WTC11 (cell line): Measurements from ENCODE around the gene SLC12A2. TPM values are rescaled to one million over a fixed set of nuclear protein-coding genes. Genes with fewer than 3 reads are reported as not detected.
A peak's percentile ranks its signal among the peaks of the same experiment; 100 is the strongest.

Source experiments
- ATAC-seq: fragments of 200-7000 bp; cut with Tn5 transposase; 2 replicates; pipeline ENCODE4 v1.10.0; 2021; ENCODE audit warnings: mild to moderate bottlenecking, moderate library complexity
- CTCF ChIA-PET: fragments of 300-600 bp; sonication (Branson Sonifier 250); formaldehyde crosslinking; loops from one replicate; lab custom pipeline; 2021; ENCODE audit warnings: antibody characterized with exemption; lab: Charles Lee
- POLR2A ChIA-PET: fragments of 350-600 bp; sonication (Branson Sonifier 250); formaldehyde crosslinking; loops from one replicate; lab custom pipeline; 2021; ENCODE audit warnings: antibody characterized with exemption; lab: Charles Lee
- DNase-seq: peaks from one replicate; pipeline ENCODE4 v3.0.0; 2021; ENCODE audit warnings: low spot score
- H3K27ac Mint-ChIP-seq: 2 replicates; pipeline ENCODE4 v1.8.0; 2021; ENCODE audit warnings: mixed read lengths
- H3K27me3 Mint-ChIP-seq: 2 replicates; pipeline ENCODE4 v1.8.0; 2021; ENCODE audit warnings: low read depth, mild to moderate bottlenecking, moderate library complexity, mixed read lengths
- H3K36me3 Mint-ChIP-seq: 2 replicates; pipeline ENCODE4 v1.8.0; 2021; ENCODE audit warnings: mixed read lengths
- H3K4me1 Mint-ChIP-seq: 2 replicates; pipeline ENCODE4 v1.8.0; 2022; ENCODE audit warnings: mixed read lengths
- H3K4me3 Mint-ChIP-seq: 2 replicates; pipeline ENCODE4 v1.8.0; 2021; ENCODE audit warnings: mild to moderate bottlenecking, moderate library complexity, mixed read lengths
- H3K9me3 Mint-ChIP-seq: 2 replicates; pipeline ENCODE4 v1.8.0; 2021; ENCODE audit warnings: mixed read lengths
- CREB1 ChIP-seq: sonication (generic); formaldehyde crosslinking; IDR thresholded peaks from 2 replicates; pipeline ENCODE4 v1.8.0; 2023; ENCODE audit warnings: mild to moderate bottlenecking, missing genetic modification reagents
- FOXJ3 ChIP-seq: sonication (generic); formaldehyde crosslinking; IDR thresholded peaks from 2 replicates; pipeline ENCODE4 v1.9.0; 2021; ENCODE audit warnings: missing genetic modification reagents, mild to moderate bottlenecking, borderline replicate concordance
- GTF2I ChIP-seq: fragments of 250-450 bp; sonication (Bioruptor Pico); conservative IDR thresholded peaks from 2 replicates; pipeline ENCODE4 v1.4.0; 2021; ENCODE audit warnings: mild to moderate bottlenecking
- NR1H2 ChIP-seq: sonication (generic); formaldehyde crosslinking; IDR thresholded peaks from 2 replicates; pipeline ENCODE4 v1.9.0; 2021; ENCODE audit warnings: mild to moderate bottlenecking, moderate library complexity, missing genetic modification reagents
- RORB ChIP-seq: fragments of 250-450 bp; sonication (Bioruptor Pico); IDR thresholded peaks from 2 replicates; pipeline ENCODE4 v1.9.0; 2021; ENCODE audit warnings: mild to moderate bottlenecking
- SMAD3 ChIP-seq: sonication (generic); formaldehyde crosslinking; IDR thresholded peaks from 2 replicates; pipeline ENCODE4 v1.8.0; 2022; ENCODE audit warnings: missing genetic modification reagents, mild to moderate bottlenecking, borderline replicate concordance
- SMAD4 ChIP-seq: sonication (generic); formaldehyde crosslinking; IDR thresholded peaks from 2 replicates; pipeline ENCODE4 v1.8.0; 2022; ENCODE audit warnings: mild to moderate bottlenecking, missing genetic modification reagents
- TCF7 ChIP-seq: sonication (generic); formaldehyde crosslinking; IDR thresholded peaks from 2 replicates; pipeline ENCODE4 v1.8.0; 2022; ENCODE audit warnings: mild to moderate bottlenecking, low read depth, missing genetic modification reagents, moderate library complexity
- ZBTB21 ChIP-seq: sonication (generic); formaldehyde crosslinking; IDR thresholded peaks from 2 replicates; pipeline ENCODE4 v1.8.1; 2023; ENCODE audit warnings: mild to moderate bottlenecking, missing genetic modification reagents, borderline replicate concordance
- ZNF138 ChIP-seq: sonication (generic); formaldehyde crosslinking; conservative IDR thresholded peaks from 2 replicates; pipeline ENCODE4 v1.8.1; 2022; ENCODE audit warnings: mild to moderate bottlenecking, moderate library complexity, missing genetic modification reagents
- ZNF263 ChIP-seq: sonication (generic); formaldehyde crosslinking; IDR thresholded peaks from 2 replicates; pipeline ENCODE4 v1.8.1; 2022; ENCODE audit warnings: low read depth, mild to moderate bottlenecking, moderate library complexity, missing genetic modification reagents
- ZNF317 ChIP-seq: sonication (generic); formaldehyde crosslinking; IDR thresholded peaks from 2 replicates; pipeline ENCODE4 v1.8.1; 2023; ENCODE audit warnings: low read depth, mild to moderate bottlenecking, moderate library complexity, missing genetic modification reagents, borderline replicate concordance
- ZNF396 ChIP-seq: fragments of 250-450 bp; sonication (Bioruptor Pico); IDR thresholded peaks from 2 replicates; pipeline ENCODE4 v1.8.0; 2021; ENCODE audit warnings: mild to moderate bottlenecking, moderate library complexity, borderline replicate concordance
- ZNF416 ChIP-seq: fragments of 250-450 bp; sonication (Bioruptor Pico); IDR thresholded peaks from 2 replicates; pipeline ENCODE4 v1.9.0; 2021; ENCODE audit warnings: mild to moderate bottlenecking, inconsistent platforms
- total RNA-seq: library from RNA; stranded (reverse); gene quantifications from 3 replicates; pipeline ENCODE4 v1.2.3, GENCODE V29; 2021
- TF ChIP-seq, protein P1 (sequence below): sonication (generic); formaldehyde crosslinking; IDR thresholded peaks from 2 replicates; pipeline ENCODE4 v1.8.0; 2023; ENCODE audit warnings: mild to moderate bottlenecking, missing genetic modification reagents
- TF ChIP-seq, protein P2 (sequence below): fragments of 250-450 bp; sonication (Bioruptor Pico); IDR thresholded peaks from 2 replicates; pipeline ENCODE4 v1.9.0; 2021; ENCODE audit warnings: mild to moderate bottlenecking
- TF ChIP-seq, protein P3 (sequence below): fragments of 200-600 bp; IDR thresholded peaks from 2 replicates; pipeline ENCODE4 v1.8.0; 2022; ENCODE audit warnings: antibody characterized with exemption
- TF ChIP-seq, protein P4 (sequence below): sonication (generic); formaldehyde crosslinking; IDR thresholded peaks from 2 replicates; pipeline ENCODE4 v1.8.0; 2022; ENCODE audit warnings: missing genetic modification reagents

SLC12A2 gene
- total RNA-seq, 1 experiment from 2014 or later: 8.4 TPM

DNA sequence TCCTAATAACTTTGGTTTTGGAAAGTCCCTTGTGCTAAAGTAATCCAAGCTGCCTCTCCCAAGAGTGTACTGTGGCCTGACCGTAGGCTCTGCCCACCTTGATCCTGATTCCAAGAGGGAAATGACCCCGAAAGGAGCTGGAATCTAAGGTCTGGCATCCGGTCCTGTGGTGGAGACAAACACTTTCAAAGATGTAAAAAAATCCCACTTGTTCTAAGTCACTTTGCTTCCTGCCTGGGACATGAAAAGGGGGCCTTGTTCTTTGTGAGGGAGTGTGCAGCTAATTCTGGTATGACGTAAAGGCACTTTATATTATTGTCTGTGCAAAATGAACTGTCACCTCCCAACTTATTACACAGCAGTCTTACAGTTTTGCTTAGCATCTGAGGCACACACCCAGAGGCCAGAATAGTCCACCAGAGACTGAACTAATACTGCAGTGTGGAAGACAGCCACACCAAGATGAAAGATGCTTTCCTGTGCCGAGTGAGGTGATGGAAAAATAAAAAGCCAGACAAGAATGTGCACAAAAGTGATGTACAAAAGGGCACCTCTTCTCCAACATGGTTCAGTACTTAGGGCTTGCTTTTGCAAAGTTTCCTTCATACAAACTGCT lies 128.7 kb downstream of the SLC12A2 start:
- H3K36me3 Mint-ChIP-seq: no peaks in the 10 kb centered on the region
- no peak overlapping the region for H3K4me3 Mint-ChIP-seq
- DNase-seq (no peak), ATAC-seq (no peak)
- ChIA-PET POLR2A (no interaction called here), CTCF (no interaction called here)
- H3K27ac Mint-ChIP-seq: no peak overlapping the region
- TF ChIP-seq NR1H2 (CRISPR knock-in tag) (no peak), ZNF396 (no peak), GTF2I (CRISPR knock-in tag) (no peak), FOXJ3 (CRISPR knock-in tag) (no peak), TCF7 (CRISPR knock-in tag) (no peak), SMAD3 (CRISPR knock-in tag) (no peak), ZNF263 (CRISPR knock-in tag) (no peak), CREB1 (CRISPR knock-in tag) (no peak), ZBTB21 (no peak)
- TF ChIP-seq, protein P1, sequence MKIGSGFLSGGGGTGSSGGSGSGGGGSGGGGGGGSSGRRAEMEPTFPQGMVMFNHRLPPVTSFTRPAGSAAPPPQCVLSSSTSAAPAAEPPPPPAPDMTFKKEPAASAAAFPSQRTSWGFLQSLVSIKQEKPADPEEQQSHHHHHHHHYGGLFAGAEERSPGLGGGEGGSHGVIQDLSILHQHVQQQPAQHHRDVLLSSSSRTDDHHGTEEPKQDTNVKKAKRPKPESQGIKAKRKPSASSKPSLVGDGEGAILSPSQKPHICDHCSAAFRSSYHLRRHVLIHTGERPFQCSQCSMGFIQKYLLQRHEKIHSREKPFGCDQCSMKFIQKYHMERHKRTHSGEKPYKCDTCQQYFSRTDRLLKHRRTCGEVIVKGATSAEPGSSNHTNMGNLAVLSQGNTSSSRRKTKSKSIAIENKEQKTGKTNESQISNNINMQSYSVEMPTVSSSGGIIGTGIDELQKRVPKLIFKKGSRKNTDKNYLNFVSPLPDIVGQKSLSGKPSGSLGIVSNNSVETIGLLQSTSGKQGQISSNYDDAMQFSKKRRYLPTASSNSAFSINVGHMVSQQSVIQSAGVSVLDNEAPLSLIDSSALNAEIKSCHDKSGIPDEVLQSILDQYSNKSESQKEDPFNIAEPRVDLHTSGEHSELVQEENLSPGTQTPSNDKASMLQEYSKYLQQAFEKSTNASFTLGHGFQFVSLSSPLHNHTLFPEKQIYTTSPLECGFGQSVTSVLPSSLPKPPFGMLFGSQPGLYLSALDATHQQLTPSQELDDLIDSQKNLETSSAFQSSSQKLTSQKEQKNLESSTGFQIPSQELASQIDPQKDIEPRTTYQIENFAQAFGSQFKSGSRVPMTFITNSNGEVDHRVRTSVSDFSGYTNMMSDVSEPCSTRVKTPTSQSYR (CRISPR knock-in tag): no peak
- TF ChIP-seq, protein P2, sequence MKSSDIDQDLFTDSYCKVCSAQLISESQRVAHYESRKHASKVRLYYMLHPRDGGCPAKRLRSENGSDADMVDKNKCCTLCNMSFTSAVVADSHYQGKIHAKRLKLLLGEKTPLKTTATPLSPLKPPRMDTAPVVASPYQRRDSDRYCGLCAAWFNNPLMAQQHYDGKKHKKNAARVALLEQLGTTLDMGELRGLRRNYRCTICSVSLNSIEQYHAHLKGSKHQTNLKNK (CRISPR knock-in tag): no peak
- H3K4me1 Mint-ChIP-seq: peaks cover 3% of the 10 kb centered on the region; the same call in 1 of the 2 replicates
- H3K27me3 Mint-ChIP-seq: no peaks in the 10 kb centered on the region
- no peaks in the 10 kb centered on the region for H3K9me3 Mint-ChIP-seq

DNA sequence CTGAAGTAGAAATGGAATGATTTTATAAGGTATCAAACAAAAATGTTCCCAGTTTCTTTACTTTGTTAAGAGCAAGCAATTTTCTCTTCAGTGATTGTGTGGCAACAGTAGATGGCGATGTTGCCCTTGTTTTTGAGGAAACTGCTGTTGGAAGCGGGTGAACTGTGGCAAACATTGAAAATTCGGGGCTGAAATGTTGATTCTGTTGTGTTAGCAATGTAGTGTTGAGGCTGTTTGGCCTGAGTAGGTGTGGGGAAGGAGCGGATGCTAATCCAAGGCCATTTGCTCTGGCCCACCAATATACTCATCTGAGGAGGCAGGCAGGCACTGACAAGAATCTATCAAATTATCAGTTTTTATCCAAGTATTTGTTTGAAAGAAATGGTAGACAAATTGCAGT lies 129.8 kb downstream of the SLC12A2 start:
- TF ChIP-seq, protein P3, sequence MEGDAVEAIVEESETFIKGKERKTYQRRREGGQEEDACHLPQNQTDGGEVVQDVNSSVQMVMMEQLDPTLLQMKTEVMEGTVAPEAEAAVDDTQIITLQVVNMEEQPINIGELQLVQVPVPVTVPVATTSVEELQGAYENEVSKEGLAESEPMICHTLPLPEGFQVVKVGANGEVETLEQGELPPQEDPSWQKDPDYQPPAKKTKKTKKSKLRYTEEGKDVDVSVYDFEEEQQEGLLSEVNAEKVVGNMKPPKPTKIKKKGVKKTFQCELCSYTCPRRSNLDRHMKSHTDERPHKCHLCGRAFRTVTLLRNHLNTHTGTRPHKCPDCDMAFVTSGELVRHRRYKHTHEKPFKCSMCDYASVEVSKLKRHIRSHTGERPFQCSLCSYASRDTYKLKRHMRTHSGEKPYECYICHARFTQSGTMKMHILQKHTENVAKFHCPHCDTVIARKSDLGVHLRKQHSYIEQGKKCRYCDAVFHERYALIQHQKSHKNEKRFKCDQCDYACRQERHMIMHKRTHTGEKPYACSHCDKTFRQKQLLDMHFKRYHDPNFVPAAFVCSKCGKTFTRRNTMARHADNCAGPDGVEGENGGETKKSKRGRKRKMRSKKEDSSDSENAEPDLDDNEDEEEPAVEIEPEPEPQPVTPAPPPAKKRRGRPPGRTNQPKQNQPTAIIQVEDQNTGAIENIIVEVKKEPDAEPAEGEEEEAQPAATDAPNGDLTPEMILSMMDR: peak; percentile 52; the same call in 1 of the 2 replicates
- no peak for TF ChIP-seq ZBTB21
- no peak for TF ChIP-seq SMAD4
- H3K27me3 Mint-ChIP-seq: no peaks in the 10 kb centered on the region
- H3K4me1 Mint-ChIP-seq: peaks cover 3% of the 10 kb centered on the region; the same call in 1 of the 2 replicates
- ATAC-seq (peak; percentile 95), DNase-seq (peak; percentile 59)
- no peak overlapping the region for H3K4me3 Mint-ChIP-seq
- H3K9me3 Mint-ChIP-seq: no peaks in the 10 kb centered on the region
- CTCF ChIA-PET: no interaction called here
- no peaks in the 10 kb centered on the region for H3K36me3 Mint-ChIP-seq
- H3K27ac Mint-ChIP-seq: no peak overlapping the region
- POLR2A ChIA-PET: no interaction called here

DNA sequence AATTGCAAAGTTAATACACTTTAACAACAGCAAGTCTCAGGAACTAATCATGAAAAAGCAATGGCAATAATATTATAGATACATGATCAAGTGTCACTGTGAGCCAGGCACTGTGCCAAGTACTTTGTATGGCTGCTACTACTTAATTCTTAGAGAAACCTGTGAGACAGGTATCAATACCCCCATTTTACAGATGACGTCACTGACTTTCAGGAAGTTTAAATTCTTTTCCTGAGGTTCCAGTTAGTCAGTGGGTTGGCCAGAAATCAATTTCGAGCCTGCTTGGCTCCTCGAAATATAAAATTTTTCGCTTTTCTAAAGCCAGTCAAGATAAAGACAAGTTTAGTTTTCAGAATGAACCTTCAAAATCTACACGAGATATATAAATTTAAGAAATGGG lies 130.3 kb downstream of the SLC12A2 start:
- POLR2A ChIA-PET: no interaction called here
- no peak for DNase-seq
- CTCF ChIA-PET: no interaction called here

DNA sequence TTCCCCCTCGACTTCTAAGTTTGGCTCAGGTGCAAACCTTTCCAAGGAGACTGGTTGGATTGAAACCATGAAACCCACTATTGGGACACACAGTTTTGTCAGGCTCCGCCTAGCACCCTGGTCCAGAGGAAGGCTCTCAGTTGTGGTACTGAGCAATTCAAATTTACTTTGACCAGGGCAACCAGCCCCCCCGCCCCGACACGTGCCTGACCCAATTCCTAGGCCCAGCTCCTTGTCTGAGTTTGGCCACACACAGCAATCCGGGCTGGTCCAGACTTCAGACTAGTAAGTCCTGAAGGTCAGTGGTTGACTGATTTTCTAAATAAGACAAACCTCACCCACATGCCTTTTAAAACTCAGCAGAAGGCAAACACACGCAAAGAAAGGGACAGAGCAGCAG lies 132.7 kb downstream of the SLC12A2 start:
- no peaks in the 10 kb centered on the region for H3K27me3 Mint-ChIP-seq
- H3K4me1 Mint-ChIP-seq: peaks cover 3% of the 10 kb centered on the region; the same call in 1 of the 2 replicates
- no peaks in the 10 kb centered on the region for H3K36me3 Mint-ChIP-seq
- CTCF ChIA-PET: no interaction called here
- H3K27ac Mint-ChIP-seq: no peak overlapping the region
- POLR2A ChIA-PET: no interaction called here
- no peak overlapping the region for H3K4me3 Mint-ChIP-seq
- DNase-seq (no peak), ATAC-seq (no peak)
- no peaks in the 10 kb centered on the region; the same call in 1 of the 2 replicates for H3K9me3 Mint-ChIP-seq
- TF ChIP-seq, protein P4, sequence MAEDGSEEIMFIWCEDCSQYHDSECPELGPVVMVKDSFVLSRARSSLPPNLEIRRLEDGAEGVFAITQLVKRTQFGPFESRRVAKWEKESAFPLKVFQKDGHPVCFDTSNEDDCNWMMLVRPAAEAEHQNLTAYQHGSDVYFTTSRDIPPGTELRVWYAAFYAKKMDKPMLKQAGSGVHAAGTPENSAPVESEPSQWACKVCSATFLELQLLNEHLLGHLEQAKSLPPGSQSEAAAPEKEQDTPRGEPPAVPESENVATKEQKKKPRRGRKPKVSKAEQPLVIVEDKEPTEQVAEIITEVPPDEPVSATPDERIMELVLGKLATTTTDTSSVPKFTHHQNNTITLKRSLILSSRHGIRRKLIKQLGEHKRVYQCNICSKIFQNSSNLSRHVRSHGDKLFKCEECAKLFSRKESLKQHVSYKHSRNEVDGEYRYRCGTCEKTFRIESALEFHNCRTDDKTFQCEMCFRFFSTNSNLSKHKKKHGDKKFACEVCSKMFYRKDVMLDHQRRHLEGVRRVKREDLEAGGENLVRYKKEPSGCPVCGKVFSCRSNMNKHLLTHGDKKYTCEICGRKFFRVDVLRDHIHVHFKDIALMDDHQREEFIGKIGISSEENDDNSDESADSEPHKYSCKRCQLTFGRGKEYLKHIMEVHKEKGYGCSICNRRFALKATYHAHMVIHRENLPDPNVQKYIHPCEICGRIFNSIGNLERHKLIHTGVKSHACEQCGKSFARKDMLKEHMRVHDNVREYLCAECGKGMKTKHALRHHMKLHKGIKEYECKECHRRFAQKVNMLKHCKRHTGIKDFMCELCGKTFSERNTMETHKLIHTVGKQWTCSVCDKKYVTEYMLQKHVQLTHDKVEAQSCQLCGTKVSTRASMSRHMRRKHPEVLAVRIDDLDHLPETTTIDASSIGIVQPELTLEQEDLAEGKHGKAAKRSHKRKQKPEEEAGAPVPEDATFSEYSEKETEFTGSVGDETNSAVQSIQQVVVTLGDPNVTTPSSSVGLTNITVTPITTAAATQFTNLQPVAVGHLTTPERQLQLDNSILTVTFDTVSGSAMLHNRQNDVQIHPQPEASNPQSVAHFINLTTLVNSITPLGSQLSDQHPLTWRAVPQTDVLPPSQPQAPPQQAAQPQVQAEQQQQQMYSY (CRISPR knock-in tag): no peak
- no peak for TF ChIP-seq ZNF416 (CRISPR knock-in tag)

More for the DNA sequence above, 130.3 kb downstream of the SLC12A2 start:
- Mint-ChIP-seq H3K36me3 (no peaks in the 10 kb centered on the region), H3K4me1 (peaks cover 3% of the 10 kb centered on the region; the same call in 1 of the 2 replicates), H3K4me3 (no peak overlapping the region), H3K27me3 (no peaks in the 10 kb centered on the region), H3K9me3 (no peaks in the 10 kb centered on the region), H3K27ac (no peak overlapping the region)
- ATAC-seq: no peak
- TF ChIP-seq RORB (CRISPR knock-in tag) (no peak), ZNF138 (CRISPR knock-in tag) (no peak), ZNF317 (CRISPR knock-in tag) (no peak), ZBTB21 (no peak)
